ENCODE data around the gene PACS1.

The PACS1 gene

GRCh38 chr11:66124564-66124963 lies 54.5 kb downstream of the PACS1 start:
- H3K4me1 ChIP-seq (ENCODE audit: insufficient read depth, low read length, severe bottlenecking): peaks cover 64% of the 10 kb centered on the region
- H4K20me1 ChIP-seq (ENCODE audit: insufficient read depth, low read length): no peaks in the 10 kb centered on the region
- no peak overlapping the region for H2AFZ ChIP-seq (ENCODE audit: low read length)
- peak overlapping the region; percentile 5; the same call in 1 of the 2 replicates for H3K4me2 ChIP-seq (ENCODE audit: low read length)
- H3K27ac ChIP-seq (ENCODE audit: low read depth, low read length, poor library complexity, severe bottlenecking): peak overlapping the region; percentile 96
- H3F3A ChIP-seq (ENCODE audit: insufficient read depth, low read length): no peaks in the 10 kb centered on the region
- no peak overlapping the region for H3K4me3 ChIP-seq (ENCODE audit: low read depth, low read length, poor library complexity, severe bottlenecking)
- H3K9me2 ChIP-seq (ENCODE audit: low read depth, low read length): no peaks in the 10 kb centered on the region
- no peak overlapping the region; the same call in 1 of the 2 replicates for H3K9ac ChIP-seq (ENCODE audit: low read length)
- H3K79me2 ChIP-seq (ENCODE audit: insufficient read depth, low read length): peaks cover 17% of the 10 kb centered on the region
- no peaks in the 10 kb centered on the region for H3K9me3 ChIP-seq (ENCODE audit: low read length)
- TF ChIP-seq EZH2 (IDR thresholded peaks at IDR 0.05; ENCODE audit: borderline replicate concordance, low read length): no peak
- TF ChIP-seq, protein P1, sequence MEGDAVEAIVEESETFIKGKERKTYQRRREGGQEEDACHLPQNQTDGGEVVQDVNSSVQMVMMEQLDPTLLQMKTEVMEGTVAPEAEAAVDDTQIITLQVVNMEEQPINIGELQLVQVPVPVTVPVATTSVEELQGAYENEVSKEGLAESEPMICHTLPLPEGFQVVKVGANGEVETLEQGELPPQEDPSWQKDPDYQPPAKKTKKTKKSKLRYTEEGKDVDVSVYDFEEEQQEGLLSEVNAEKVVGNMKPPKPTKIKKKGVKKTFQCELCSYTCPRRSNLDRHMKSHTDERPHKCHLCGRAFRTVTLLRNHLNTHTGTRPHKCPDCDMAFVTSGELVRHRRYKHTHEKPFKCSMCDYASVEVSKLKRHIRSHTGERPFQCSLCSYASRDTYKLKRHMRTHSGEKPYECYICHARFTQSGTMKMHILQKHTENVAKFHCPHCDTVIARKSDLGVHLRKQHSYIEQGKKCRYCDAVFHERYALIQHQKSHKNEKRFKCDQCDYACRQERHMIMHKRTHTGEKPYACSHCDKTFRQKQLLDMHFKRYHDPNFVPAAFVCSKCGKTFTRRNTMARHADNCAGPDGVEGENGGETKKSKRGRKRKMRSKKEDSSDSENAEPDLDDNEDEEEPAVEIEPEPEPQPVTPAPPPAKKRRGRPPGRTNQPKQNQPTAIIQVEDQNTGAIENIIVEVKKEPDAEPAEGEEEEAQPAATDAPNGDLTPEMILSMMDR (IDR thresholded peaks at IDR 0.05; ENCODE audit: low read length): no peak
- H3K27me3 ChIP-seq (ENCODE audit: insufficient read depth, low read length): no peaks in the 10 kb centered on the region
- peaks cover 7% of the 10 kb centered on the region; the same call in 1 of the 2 replicates for H3K36me3 ChIP-seq (ENCODE audit: insufficient read depth, low read length)

GRCh38 chr11:66126064-66126463 lies 56.0 kb downstream of the PACS1 start:
- Histone ChIP-seq H3K27ac (ENCODE audit: low read depth, low read length, poor library complexity, severe bottlenecking) (peak overlapping the region; percentile 96), H3K4me2 (ENCODE audit: low read length) (peak overlapping the region; percentile 63), H3K36me3 (ENCODE audit: insufficient read depth, low read length) (no peaks in the 10 kb centered on the region; the same call in 1 of the 2 replicates), H4K20me1 (ENCODE audit: insufficient read depth, low read length) (no peaks in the 10 kb centered on the region), H3K9me3 (ENCODE audit: low read length) (no peaks in the 10 kb centered on the region), H3F3A (ENCODE audit: insufficient read depth, low read length) (no peaks in the 10 kb centered on the region), H3K27me3 (ENCODE audit: insufficient read depth, low read length) (no peaks in the 10 kb centered on the region), H3K4me3 (ENCODE audit: low read depth, low read length, poor library complexity, severe bottlenecking) (peak overlapping the region; percentile 38), H3K4me1 (ENCODE audit: insufficient read depth, low read length, severe bottlenecking) (peaks cover 72% of the 10 kb centered on the region), H2AFZ (ENCODE audit: low read length) (no peak overlapping the region), H3K9me2 (ENCODE audit: low read depth, low read length) (no peaks in the 10 kb centered on the region), H3K9ac (ENCODE audit: low read length) (peak overlapping the region; percentile 64; the same call in 1 of the 2 replicates), H3K79me2 (ENCODE audit: insufficient read depth, low read length) (peaks cover 5% of the 10 kb centered on the region)
- no peak for TF ChIP-seq EZH2 (IDR thresholded peaks at IDR 0.05; ENCODE audit: borderline replicate concordance, low read length)
- TF ChIP-seq, protein P1 (IDR thresholded peaks at IDR 0.05; ENCODE audit: low read length): no peak

DNA sequence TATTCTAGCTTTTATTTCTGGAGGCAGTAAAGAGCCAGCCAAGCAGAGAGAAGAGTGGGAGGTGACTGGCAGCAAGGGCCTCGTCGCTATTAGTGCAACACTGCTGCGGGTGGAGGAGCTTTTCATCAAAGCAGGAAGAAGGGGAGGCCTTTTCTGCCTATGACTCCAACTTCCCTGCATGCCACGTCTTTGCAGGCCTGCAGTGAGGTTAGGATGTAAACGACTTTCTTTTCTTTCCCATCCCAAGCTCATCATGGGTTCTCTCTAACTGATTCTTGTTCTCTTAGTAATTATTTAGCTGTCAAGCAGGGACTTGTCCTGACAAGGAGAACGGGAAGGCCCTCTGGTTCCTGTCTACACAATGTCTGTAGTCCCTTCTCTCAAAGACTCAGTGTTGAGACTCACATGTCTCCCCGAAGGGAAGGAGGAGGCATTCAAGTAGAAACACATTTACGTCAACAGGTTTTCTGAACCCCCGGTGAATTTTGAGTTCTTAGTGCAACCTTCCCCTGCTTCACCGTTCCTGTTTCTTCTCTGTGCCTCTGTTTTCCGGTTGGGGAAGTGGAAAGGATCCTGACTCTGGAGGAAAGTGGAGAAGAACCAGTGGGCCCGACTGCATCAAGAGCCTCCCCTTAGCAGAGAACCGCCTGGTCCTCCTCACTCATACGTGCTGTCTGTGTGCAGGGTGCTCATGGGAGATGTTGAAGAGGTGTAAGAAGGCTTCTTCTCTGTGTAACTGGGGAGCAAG lies 56.9 kb downstream of the PACS1 start:
- peaks cover 5% of the 10 kb centered on the region for H3K79me2 ChIP-seq (ENCODE audit: insufficient read depth, low read length)
- TF ChIP-seq, protein P1 (IDR thresholded peaks at IDR 0.05; ENCODE audit: low read length): no peak
- TF ChIP-seq EZH2 (IDR thresholded peaks at IDR 0.05; ENCODE audit: borderline replicate concordance, low read length): no peak

More for the DNA sequence above, 56.9 kb downstream of the PACS1 start:
- H3K4me3 ChIP-seq (ENCODE audit: low read depth, low read length, poor library complexity, severe bottlenecking): peak overlapping the region; percentile 38
- H3K9me2 ChIP-seq (ENCODE audit: low read depth, low read length): no peaks in the 10 kb centered on the region
- H3F3A ChIP-seq (ENCODE audit: insufficient read depth, low read length): no peaks in the 10 kb centered on the region
- H4K20me1 ChIP-seq (ENCODE audit: insufficient read depth, low read length): no peaks in the 10 kb centered on the region
- H3K4me1 ChIP-seq (ENCODE audit: insufficient read depth, low read length, severe bottlenecking): peaks cover 81% of the 10 kb centered on the region
- H3K36me3 ChIP-seq (ENCODE audit: insufficient read depth, low read length): no peaks in the 10 kb centered on the region
- H3K4me2 ChIP-seq (ENCODE audit: low read length): peak overlapping the region; percentile 63
- no peak overlapping the region for H2AFZ ChIP-seq (ENCODE audit: low read length)
- peak overlapping the region; percentile 64 for H3K9ac ChIP-seq (ENCODE audit: low read length)
- no peaks in the 10 kb centered on the region for H3K27me3 ChIP-seq (ENCODE audit: insufficient read depth, low read length)
- peak overlapping the region; percentile 96 for H3K27ac ChIP-seq (ENCODE audit: low read depth, low read length, poor library complexity, severe bottlenecking)
- H3K9me3 ChIP-seq (ENCODE audit: low read length): no peaks in the 10 kb centered on the region

All from OCI-LY1 (cell line).